HG03045 (cell line): ENCODE data around the gene MMADHC.
A peak's percentile ranks its signal among the peaks of the same experiment; 100 is the strongest.
"Not testable (repeated sequence)": the region's sequence is repeated elsewhere in the genome, so short reads cannot be mapped to it uniquely, and the experiment has no call there.

ENCODE experiments used
- ATAC-seq: cut with Tn5 transposase; IDR thresholded peaks from one replicate; pipeline ENCODE4 v1.9.1; 2021; ENCODE audit warnings: mild to moderate bottlenecking, moderate library complexity; ENCODE audit not compliant: unreplicated experiment

The MMADHC gene

DNA sequence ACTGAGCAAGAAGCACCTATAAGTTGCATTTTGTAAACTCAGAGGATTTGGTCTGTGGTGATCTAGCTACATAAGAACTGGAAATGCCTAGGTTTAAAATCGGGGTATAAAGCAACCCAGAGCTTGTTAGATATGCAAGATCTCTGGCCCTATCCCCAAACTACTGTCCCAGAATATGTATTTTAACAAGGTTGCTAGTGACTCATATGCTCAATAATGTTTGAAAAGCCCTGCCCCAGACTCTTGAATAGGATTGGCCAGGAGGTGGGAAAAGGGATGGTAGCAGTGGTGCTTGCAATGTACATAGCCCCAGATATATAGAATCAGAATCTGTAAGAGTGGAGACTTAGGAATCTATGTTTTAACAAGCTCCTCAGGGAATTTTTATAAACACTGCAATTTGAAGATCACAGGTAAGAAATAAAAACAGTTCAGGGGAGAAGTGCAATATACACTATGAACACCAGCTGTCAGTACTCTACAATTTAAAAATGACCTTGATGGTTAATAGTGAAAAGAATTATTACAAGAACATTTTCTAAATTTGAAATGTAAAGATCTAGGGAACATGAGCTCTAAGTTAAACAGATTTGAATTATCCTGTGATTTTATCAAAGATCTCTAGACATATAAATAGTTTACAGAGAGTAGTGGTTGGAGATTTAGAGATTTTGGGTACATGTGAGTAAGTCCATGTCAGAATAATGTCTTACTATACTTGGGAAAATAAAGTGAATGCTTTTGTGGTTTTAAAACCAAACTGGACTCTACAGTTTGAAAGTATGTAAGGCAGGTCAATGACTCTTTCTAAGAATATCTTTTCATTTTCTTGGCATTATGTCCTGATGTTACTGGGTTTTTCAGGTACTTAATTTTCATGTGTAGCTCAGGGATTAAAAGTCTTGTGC, 7.7 kb upstream of the MMADHC start:
- no peak for ATAC-seq

DNA sequence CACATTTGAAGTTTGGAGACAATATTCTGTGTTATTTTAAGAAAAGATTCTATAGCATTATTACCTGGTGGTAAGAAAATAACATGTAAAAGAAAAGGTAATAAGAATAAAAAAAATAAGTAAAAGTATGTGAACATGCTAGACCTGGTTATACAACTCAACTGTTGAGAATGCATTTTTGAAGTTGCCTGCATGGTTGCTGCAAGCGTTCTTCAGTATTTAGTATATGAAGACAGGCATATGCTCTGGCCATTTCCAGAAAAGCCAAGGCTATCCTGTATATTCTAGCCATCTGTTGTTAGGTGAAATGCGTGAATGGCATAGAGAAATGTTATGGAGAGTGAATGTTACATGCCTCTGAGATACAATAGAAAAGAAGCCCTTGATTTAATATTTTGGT, 6.8 kb upstream of the MMADHC start:
- no peak for ATAC-seq

DNA sequence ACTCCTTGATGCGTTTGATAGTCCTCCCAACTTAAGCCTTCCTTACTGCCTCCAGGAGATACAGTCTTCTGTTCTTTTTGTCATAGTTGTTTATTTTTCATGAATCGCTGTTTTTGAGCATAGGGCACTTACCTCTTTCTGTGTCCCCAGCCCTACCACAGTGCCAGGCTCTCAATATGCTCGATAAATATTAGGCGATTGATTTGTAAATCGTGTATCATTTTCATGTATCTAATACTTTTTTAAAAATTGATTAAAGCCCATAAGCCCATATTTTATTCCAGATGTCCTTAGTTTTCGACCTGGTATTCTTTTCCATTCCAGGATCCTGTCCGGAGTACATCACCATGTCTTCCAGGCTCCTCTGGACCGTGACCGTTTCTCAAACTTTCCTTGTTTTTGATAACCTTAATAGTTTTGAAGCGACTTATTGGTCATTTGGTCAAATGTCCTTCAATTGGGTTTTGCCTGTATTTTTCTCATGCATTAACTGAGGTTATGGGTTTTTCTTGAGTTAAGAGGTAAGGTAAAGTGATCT, 444 bp upstream of the MMADHC start:
- peak; percentile 27 for ATAC-seq

DNA sequence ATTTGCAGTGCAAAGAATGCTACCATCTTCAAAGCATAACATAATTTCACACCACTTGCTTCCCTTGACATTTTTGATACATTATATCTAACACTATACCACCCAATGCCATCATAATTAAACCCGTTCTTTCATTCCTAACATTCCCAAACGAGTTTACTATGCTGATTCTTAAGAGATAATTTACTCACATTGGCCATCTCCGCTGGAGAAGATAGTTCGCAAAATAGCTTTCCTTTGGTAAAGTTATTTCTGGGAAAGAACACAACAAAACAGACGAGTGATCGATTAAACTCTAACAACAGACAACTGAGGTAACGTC, 716 bp downstream of the MMADHC start:
- ATAC-seq: no peak

DNA sequence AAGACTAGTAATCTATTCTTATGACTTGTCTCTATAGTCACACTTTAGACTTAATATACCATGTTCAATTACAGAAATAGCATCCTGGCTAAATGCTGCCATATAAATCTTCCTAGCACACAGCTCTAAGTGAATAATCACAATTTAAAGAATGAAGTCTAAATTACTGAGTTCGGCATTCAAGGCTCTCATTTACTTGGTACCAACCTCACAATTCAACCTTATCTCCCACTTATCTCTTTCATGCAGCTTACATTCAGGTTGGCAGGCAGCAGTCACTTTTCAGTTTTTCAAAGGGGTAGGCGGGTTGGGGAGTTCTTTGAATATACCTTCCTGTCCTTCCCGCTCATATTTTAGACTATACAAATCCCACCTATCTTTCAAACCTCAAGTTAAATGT, 1.5 kb downstream of the MMADHC start:
- no peak for ATAC-seq

DNA sequence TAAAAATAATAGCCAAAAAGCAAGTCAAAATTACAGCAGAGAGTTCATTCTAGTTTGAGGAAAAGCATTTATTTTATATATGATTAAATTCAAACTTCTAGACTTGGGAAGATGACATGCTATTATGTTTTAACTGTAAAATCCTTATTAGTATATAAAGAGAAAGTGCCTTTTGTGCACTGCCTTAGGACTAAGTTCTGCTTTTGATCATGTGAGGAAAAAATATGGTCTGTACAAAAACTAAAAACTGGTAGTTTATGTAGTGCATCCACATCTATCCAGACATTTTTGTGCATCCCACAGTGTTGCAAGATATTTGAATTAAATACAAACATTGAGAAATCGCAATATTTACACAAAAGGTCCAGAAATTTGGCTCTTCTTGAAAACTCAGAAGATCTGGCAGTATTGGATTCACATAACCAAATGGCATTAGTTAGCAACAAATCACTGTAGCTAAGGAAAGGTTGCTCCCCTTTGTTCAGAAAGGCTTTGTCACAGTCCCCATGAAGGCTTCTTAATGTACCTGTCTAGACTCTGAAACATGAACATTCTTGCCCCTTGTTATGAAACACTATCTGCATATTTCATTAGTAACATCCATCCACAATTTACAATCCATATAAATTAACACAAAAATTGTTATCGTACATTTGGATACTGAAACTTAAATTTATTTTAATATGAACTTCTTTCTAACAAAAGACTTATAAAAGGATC, 2.2 kb downstream of the MMADHC start:
- ATAC-seq: no peak

DNA sequence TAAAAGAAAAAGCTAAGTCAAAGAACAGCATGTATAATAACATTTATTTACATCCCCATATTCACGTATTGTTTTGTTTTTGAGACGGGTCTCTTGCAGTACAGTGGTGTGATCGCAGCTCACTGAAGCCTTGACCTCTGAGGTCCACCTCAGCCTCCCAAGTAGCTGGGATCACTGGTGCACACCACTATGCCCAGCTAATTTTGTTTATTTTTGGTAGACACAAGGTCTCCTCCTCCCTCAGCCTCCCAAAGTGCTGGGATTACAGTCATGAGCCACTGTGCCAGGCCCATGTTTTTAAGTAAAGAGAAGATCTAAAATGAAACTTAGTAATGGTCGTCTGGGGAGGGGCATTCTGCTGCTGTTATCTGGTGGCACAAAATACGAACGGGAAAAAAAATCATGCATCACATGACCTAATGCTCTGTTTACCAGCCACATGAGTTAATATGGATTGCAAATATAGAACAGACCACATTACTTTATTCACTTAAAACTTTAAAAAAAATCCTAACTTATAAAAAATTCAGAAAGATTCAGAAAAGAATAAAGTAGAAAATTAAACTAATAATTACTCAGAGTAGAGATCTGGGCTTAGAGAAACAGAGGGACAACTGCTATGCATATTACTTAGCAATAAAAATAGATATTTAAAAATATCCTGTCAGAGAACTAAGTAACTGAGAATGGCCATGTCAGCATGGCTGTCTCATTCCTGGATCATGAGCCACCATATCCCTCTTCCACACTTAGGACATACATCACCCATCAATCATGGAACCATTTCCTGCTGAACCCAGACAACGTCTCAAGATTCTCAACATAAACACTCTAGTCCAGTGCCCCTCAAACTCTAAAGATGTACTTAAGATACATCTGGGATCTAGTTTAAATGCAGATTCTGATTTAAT, 7.3 kb downstream of the MMADHC start:
- ATAC-seq: no peak

DNA sequence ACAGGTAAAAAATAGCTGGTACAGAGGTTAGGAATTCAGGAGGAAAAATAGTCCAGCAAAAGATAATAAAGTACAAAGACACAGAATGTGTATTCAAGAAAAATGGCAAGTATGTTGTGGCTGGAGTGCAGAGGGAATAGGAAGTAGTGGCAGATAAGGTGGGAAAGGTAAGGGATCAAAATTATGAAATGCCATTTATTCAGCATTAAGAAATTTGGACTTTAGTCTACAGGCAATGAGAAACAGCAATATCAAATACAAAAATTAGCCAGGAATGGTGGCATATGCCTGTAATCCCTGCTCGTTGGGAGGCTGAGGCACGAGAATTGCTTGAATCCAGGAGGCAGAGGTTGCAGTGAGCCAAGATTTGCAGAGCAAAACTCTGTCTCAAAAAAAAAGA, 10.3 kb downstream of the MMADHC start:
- ATAC-seq: no peak

DNA sequence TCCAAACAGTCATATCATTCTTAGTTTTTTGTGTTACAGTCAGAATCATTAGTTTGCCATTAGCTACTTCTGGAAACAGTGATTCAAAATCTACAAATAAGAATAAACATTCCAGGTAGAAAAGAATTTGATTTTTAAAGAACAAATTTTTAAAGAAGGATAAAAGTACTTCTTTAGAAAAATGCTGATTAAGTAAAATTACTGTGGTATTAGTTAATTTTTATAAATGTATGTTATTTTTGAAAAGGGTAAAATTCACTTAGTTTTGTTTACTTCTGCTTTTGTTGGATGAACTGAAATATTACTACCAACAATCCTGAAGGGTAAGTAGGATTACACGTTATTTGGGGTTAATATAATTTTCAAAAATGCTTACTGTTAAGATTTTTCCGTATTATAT, 11.8 kb downstream of the MMADHC start:
- no peak for ATAC-seq

DNA sequence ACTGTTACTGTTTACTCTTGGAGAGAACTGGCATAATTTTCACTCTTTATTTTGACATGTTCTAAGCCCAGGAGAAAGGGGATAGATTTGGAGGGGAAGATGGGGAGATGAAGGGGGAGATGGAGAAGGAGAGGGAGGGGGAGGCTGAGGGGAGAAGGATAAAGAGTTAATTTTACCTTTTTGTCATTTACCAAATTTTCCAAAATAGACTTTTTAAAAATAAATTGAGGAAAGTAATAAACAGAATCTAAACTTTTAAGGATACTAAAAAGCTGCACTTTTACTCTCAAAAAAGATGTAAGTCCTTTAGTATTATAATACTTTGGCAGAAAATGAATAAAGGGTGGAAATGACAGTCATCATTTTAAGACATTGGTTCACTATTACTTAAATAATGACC, 12.3 kb downstream of the MMADHC start:
- no peak for ATAC-seq

DNA sequence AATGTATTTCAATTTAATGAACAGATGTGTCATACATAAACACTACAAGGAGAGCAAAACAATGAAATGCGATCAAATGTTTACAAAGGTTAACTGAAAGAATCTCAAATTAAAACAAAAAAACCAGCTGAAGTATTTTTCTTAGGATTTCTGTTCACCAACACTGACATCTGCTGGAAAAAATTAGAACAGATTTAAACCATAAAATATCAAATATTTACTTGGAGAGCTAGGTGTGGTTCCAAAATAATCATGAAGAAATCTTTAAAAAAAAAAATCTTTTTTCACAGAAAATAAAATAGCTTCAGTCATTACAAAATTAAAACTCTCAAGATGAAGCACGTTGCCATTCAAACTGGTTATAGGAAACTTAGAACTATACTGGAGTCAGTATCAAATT, 13.8 kb downstream of the MMADHC start:
- no peak for ATAC-seq

DNA sequence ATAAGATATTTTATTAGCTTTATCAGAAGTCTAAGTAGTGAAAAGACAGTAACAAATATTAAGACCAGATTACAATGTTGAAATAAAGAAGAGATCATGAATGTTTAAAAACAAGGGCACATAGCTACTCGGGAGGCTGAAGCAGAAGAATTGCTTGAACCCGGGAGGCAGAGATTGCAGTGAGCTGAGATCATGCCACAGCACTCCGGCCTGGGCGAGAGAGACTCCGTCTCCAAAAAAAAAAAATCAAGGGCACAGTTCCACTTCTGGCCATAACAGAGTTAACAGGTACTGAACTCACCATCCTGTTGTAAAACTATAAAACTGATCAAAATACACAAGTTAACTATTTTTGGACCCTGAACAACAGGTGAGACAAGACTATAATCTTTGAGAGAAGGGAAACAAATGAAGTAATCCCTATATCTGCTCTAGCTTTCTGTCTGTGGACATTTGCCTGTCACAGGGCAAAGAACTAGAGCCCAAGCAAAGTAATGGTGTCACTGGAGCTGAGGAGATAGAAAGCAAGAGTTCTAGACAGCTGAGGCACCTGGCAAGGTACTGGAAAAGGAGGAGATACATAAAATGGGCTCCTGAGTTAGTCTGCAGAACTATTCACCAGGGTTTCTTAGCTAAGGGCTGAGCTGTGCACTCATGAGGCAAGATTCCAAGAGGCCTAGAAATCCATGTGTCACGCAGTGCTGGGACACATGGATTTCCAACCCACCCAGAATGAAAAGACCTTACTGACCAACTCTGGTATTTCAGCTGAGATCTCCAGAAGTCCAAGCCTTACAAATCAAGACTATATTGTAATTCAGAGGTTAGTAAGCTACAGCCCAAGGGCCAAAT, 15.2 kb downstream of the MMADHC start:
- no peak for ATAC-seq

DNA sequence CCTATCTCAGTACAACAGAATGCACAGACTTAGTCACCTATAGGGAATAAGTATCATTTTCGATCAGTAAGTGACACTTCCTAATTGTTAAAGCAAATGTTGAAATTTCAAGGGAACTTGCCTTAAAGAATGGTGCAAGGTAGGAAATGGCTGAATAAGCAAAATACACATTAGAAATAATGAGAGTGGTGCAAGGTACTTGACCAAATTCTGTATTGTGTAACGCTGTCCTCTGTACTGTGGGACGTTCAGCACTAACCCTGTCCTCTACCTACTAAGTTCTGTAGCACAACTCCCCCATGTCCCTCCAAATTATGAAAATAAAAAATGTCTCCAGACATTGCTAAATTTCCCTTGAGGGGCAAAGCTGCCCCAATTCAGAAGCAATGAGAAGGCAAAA, 19.4 kb downstream of the MMADHC start:
- ATAC-seq: no peak

DNA sequence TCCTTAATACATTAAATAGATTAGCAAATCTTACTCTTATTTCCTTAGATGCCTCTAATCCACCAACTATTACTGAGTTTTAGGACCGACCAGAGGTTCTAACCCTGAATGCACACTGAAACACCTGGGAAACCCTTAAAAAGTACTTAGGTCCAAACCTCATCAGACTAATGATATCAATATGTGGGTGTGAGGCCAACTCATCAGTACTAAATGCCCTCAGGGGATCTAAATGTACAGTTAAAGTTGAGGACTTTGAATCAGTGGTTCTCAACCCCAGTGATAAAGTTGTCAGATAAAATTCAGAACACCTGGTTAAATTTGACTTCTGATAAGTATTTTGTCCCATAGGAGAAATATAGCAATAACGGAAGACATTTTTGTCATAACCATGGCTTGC, 20.9 kb downstream of the MMADHC start:
- no peak for ATAC-seq

DNA sequence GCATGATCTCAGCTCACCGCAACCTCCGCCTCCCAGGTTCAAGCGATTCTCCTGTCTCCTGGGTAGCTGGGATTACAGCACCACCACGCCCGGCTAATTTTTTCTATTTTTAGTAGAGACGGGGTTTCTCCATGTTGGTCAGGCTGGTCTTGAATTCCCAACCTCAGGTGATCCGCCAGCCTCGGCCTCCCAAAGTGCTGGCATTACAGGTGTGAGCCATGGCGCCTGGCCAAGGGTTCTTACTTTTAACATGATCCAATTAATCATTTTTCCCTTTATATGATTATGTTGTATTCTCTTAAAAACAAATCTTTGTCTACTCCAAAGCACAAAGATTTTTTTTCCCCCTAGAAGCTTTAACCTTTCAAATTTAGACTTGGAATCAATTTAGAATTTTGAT, 21.9 kb downstream of the MMADHC start:
- ATAC-seq: not testable (repeated sequence)

DNA sequence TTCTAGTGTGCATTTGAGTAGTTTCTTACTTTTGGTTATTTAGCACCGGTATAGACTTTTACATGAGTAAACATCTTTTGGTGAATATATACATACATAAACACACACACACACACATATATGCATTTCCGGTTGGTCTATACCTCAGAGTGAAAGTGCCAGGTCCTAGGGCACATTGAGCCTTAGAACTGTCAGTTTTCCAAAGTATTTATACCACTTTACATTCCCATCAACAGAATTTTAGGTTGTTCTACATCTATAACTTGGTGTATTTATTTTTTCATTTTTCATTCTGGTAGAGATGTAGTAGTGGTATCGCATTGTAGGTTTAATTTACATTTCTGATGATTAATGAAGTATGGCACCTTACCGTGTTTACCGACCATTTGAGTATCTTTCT, 22.6 kb downstream of the MMADHC start:
- ATAC-seq: no peak

DNA sequence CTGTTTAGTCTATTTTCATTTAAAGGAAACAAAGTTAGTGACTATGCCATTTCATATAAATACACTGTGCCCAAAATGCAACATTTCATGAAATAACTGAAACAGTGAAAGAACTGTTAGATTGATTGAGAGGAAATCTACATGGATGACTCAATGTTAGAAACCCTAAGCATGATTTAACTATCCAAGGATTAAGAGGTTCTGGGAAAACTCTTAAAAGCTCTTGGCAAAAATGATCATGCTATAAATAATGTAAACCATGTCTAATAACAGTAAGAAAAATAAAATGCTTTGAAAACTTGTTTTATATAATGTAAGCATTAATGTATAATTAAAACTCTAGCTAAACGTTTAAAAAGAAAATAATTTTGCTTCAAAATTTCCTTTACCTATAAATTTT, 23.5 kb downstream of the MMADHC start:
- no peak for ATAC-seq

DNA sequence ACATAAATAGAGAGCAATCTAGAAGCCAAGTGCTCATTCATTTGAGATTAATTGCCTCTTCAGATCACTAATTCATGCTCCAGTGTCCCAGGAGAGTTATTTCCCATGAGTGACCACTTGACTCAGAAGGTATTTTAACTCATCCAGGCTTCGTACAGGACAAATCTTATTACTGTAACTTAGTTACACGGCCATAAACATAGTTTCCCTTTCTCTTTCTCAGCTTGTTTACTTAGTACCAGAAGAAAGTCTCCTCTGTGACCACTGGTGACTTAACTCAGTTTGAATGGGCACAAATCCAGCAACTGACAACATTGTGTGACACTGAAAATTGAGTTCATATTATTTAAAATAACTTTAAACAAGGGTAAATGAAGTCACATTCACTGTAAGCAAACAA, 25.3 kb downstream of the MMADHC start:
- ATAC-seq: peak; percentile 82

DNA sequence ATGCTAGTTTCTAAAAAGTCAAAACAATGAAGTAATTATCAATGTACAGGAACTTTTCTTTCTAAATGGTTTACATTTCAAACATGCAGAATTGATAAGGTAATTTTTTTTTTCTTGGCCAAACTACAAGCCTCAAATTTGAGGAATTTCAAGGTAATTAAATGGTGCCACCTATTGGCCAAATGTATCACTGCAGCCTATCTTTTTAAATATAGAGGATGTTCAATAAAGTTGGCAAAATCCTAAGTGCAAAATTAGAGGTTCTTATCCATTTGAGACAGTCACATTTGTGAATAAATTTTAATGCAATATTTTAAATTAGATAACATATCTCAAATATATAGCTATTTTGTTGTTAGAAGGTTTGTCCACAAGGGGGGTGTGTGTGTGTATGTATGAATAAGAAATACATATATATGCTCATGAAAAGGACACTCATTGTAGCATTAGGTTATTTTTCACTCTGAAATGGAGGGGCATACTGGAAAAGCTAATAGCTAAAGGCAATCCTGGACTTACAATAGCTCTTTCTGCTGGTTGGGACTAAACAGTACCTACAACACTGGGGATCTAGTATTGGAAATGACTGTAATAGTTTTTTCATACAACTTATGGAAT, 26.2 kb downstream of the MMADHC start:
- ATAC-seq: no peak
